ENCODE data around the gene IQGAP3.

- no peak for TF ChIP-seq CTCF (IDR thresholded peaks at IDR 0.05)
- no peak for TF ChIP-seq POLR2A (IDR thresholded peaks at IDR 0.05)
Observed at GRCh38 chr1:156475568-156476500, 96.5 kb downstream of the IQGAP3 start.
